DOHH2 (cell line): ENCODE data around the gene ZNF48.
A peak's percentile ranks its signal among the peaks of the same experiment; 100 is the strongest.

ENCODE experiments used
- H3F3A ChIP-seq: fragments of 200-600 bp; sonication (generic), shearing (Covaris generic); 2 replicates; pipeline ENCODE4 v1.6.0; 2016; ENCODE audit warnings: antibody characterized with exemption, mild to moderate bottlenecking; ENCODE audit not compliant: control insufficient read depth, insufficient read depth
- H3K27ac ChIP-seq: fragments of 200-600 bp; sonication (generic); 2 replicates; pipeline ENCODE4 v1.5.1; 2014; ENCODE audit warnings: low read depth, mild to moderate bottlenecking, low read length, moderate library complexity
- H3K27me3 ChIP-seq: fragments of 200-600 bp; sonication (generic); 2 replicates; pipeline ENCODE4 v1.6.1; 2014; ENCODE audit warnings: mild to moderate bottlenecking, low read length, mixed read lengths; ENCODE audit not compliant: control insufficient read depth
- H3K36me3 ChIP-seq: fragments of 200-600 bp; sonication (generic); 2 replicates; pipeline ENCODE4 v1.6.1; 2014; ENCODE audit warnings: mild to moderate bottlenecking, low read length, moderate library complexity, mixed read lengths; ENCODE audit not compliant: control insufficient read depth
- H3K4me1 ChIP-seq: fragments of 200-600 bp; sonication (generic); 2 replicates; pipeline ENCODE4 v1.6.1; 2014; ENCODE audit warnings: mild to moderate bottlenecking, low read length, mixed read lengths; ENCODE audit not compliant: control insufficient read depth
- H3K4me2 ChIP-seq: fragments of 200-600 bp; sonication (generic); 2 replicates; pipeline ENCODE4 v1.6.0; 2014; ENCODE audit warnings: mild to moderate bottlenecking, low read length, moderate library complexity
- H3K4me3 ChIP-seq: fragments of 200-600 bp; sonication (generic); 2 replicates; pipeline ENCODE4 v1.5.1; 2014; ENCODE audit warnings: mild to moderate bottlenecking, low read length, mixed read lengths
- H3K79me2 ChIP-seq: fragments of 200-600 bp; sonication (generic); 2 replicates; pipeline ENCODE4 v1.6.1; 2014; ENCODE audit warnings: mild to moderate bottlenecking, low read length, mixed read lengths; ENCODE audit not compliant: control insufficient read depth
- H3K9me2 ChIP-seq: fragments of 200-600 bp; sonication (generic); replicated peaks from 2 replicates; pipeline ENCODE4 v1.6.1; 2014; ENCODE audit warnings: mild to moderate bottlenecking, low read length, mixed read lengths; ENCODE audit not compliant: control insufficient read depth
- H3K9me3 ChIP-seq: fragments of 200-600 bp; sonication (generic); 2 replicates; pipeline ENCODE4 v1.6.1; 2014; ENCODE audit warnings: antibody characterized with exemption, low read length, mixed read lengths; ENCODE audit not compliant: control insufficient read depth, insufficient read depth
- H4K20me1 ChIP-seq: fragments of 200-600 bp; sonication (generic); 2 replicates; pipeline ENCODE4 v1.6.0; 2014; ENCODE audit warnings: low read depth, mild to moderate bottlenecking, antibody characterized with exemption, low read length, moderate library complexity; ENCODE audit not compliant: control insufficient read depth, insufficient read depth
- EZH2phosphoT487 ChIP-seq: fragments of 200-600 bp; sonication (generic); IDR thresholded peaks from 2 replicates; pipeline ENCODE4 v1.6.1; 2017; ENCODE audit warnings: borderline replicate concordance, mild to moderate bottlenecking, antibody characterized with exemption, low read length, moderate library complexity, mixed read lengths
- TF ChIP-seq, protein P1 (sequence below): fragments of 200-600 bp; sonication (generic); IDR thresholded peaks from one replicate; pipeline ENCODE4 v1.5.1; 2014; ENCODE audit warnings: antibody characterized with exemption, mild to moderate bottlenecking, low read depth, low read length; ENCODE audit not compliant: poor library complexity, severe bottlenecking

The ZNF48 gene

DNA sequence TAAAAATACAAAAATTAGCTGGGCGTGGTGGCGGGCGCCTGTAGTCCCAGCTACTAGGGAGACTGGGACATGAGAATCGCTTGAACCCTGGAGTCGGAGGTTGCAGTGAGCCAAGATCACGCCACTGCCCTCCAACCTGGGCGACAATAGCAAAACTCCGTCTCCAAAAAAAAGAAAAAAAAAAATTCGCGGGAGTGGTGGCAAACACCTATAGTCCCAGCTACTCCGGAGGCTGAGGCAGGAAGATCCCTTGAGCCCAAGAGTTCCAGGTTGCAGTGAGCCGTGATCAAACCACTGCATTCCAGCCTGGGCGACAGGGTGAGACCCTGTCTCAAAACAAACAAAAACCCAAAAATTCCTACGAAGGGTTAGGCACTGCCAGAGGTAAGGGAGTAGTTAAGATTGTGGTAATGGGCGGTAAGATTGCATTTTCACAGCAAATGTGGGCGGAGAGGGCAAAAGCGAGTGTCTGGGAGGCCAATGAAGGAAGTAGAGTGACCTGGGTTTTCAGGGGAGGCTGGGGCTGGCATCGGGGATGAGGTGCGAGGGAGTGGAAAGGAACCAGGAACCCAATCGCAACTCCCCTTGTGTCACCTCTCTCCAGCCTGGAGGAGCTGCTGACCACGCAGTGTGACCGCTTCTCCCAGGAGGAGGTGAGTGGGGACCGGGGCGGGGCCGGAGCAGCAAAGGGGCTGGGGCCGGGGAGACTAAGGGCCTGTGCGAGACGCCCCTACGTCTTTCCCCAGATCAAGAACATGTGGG, 18.0 kb upstream of the ZNF48 start:
- H3K4me1 ChIP-seq: peaks cover 58% of the 10 kb centered on the region
- H3K27ac ChIP-seq: peak overlapping the region; percentile 97
- H3K4me2 ChIP-seq: peak overlapping the region; percentile 97
- H4K20me1 ChIP-seq: no peaks in the 10 kb centered on the region
- H3K9me2 ChIP-seq: no peaks in the 10 kb centered on the region
- H3F3A ChIP-seq: peaks cover 20% of the 10 kb centered on the region
- peaks cover 34% of the 10 kb centered on the region for H3K36me3 ChIP-seq
- H3K79me2 ChIP-seq: peaks cover 40% of the 10 kb centered on the region
- no peaks in the 10 kb centered on the region for H3K9me3 ChIP-seq
- no peak for TF ChIP-seq EZH2phosphoT487
- TF ChIP-seq, protein P1, sequence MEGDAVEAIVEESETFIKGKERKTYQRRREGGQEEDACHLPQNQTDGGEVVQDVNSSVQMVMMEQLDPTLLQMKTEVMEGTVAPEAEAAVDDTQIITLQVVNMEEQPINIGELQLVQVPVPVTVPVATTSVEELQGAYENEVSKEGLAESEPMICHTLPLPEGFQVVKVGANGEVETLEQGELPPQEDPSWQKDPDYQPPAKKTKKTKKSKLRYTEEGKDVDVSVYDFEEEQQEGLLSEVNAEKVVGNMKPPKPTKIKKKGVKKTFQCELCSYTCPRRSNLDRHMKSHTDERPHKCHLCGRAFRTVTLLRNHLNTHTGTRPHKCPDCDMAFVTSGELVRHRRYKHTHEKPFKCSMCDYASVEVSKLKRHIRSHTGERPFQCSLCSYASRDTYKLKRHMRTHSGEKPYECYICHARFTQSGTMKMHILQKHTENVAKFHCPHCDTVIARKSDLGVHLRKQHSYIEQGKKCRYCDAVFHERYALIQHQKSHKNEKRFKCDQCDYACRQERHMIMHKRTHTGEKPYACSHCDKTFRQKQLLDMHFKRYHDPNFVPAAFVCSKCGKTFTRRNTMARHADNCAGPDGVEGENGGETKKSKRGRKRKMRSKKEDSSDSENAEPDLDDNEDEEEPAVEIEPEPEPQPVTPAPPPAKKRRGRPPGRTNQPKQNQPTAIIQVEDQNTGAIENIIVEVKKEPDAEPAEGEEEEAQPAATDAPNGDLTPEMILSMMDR: no peak
- H3K4me3 ChIP-seq: peak overlapping the region; percentile 99
- no peaks in the 10 kb centered on the region for H3K27me3 ChIP-seq

DNA sequence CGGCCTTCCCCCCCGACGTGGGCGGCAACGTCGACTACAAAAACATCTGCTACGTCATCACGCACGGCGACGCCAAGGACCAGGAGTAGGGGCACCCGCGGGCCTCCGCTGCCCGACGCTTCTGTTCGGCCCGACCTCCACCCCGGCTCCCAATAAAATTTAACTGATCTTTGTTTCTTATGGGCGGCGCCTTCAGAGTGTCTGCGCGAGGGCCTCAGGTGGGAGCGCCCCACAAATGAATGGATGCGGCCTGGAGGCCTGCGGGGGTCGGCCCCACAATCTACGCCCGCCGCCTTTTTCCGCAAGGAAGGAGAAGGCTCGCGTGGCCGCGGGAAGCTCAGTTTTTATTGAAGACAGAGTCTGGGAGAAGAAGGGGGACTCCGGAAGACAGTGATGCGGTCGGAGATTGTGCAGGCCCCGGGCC, 17.4 kb upstream of the ZNF48 start:
- H3F3A ChIP-seq: peaks cover 20% of the 10 kb centered on the region
- H3K79me2 ChIP-seq: peaks cover 43% of the 10 kb centered on the region
- H3K36me3 ChIP-seq: peaks cover 35% of the 10 kb centered on the region
- H3K4me3 ChIP-seq: peak overlapping the region; percentile 99
- no peaks in the 10 kb centered on the region for H3K27me3 ChIP-seq
- no peaks in the 10 kb centered on the region for H4K20me1 ChIP-seq
- peak overlapping the region; percentile 97 for H3K4me2 ChIP-seq
- peak overlapping the region; percentile 97 for H3K27ac ChIP-seq
- H3K9me3 ChIP-seq: no peaks in the 10 kb centered on the region
- TF ChIP-seq, protein P1: no peak
- no peaks in the 10 kb centered on the region for H3K9me2 ChIP-seq
- H3K4me1 ChIP-seq: peaks cover 58% of the 10 kb centered on the region

DNA sequence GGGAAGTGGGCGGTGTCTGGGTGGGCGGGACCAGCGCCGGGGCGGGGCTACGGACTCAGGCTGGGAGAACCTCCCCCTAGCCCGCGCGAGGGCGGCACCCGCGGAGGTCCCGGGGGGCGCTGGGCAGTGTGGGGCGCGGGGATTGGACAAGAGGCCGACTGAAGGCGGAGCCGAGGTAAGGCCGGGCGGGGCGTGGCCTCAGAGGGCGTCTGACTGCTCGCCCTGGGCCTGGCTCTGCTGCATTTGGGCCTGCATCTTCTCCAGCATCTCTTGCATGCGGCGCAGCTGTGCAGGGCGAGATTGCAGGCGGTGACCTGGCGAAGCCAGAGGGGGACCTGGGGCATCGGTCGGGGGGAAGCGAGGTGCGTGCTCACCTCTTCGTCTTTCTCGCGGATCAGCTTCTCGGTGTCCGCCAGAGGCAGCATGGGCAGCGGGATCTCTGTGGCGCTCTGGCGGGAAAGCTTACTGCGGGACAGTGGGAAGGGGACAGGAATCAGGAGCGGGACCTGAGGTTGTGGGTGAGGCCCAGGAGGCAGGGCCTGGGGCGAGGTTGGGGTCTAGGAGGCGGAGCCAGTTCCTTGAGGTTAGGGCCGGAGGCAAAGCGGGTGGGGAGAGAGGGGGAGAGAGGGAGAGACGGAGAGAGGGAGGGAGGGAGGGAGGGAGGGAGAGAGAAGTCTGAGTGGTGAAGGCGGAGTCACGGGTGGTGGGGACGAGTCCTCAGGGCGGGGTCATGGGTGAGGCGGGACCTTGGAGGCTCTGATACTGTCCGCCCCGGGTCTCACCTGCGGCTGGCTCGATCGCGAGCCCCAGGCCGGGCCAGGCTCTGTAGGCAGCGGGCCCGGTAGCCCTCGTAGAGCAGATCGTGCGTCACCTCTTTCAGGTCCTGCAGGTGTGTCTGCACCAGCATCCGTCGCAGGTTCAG, 16.7 kb upstream of the ZNF48 start:
- Histone ChIP-seq H3K4me1 (peaks cover 65% of the 10 kb centered on the region), H3K4me2 (peak overlapping the region; percentile 99), H3K27me3 (no peaks in the 10 kb centered on the region), H3F3A (peaks cover 20% of the 10 kb centered on the region), H3K36me3 (peaks cover 35% of the 10 kb centered on the region), H3K79me2 (peaks cover 43% of the 10 kb centered on the region), H3K9me2 (no peaks in the 10 kb centered on the region), H4K20me1 (no peaks in the 10 kb centered on the region), H3K27ac (peak overlapping the region; percentile 97), H3K9me3 (no peaks in the 10 kb centered on the region), H3K4me3 (peak overlapping the region; percentile 99)
- TF ChIP-seq EZH2phosphoT487: no peak
- TF ChIP-seq, protein P1: peak; percentile 14
